Stimulated activated CD8-positive, alpha-beta memory T cell treated with anti-CD3 and anti-CD28 coated beads, Interleukin-7, amount 100 ng/mL, for 4 hours (primary cell): ENCODE data around the gene C11orf98.
"Not testable (repeated sequence)": the region's sequence is repeated elsewhere in the genome, so short reads cannot be mapped to it uniquely, and the experiment has no call there.

ENCODE experiments used
- DNase-seq, 2 donors: peaks; one replicate each; pipeline ENCODE4 v3.0.0-alpha.2; 2020; ENCODE audit warnings: low read depth in 2 of 2

Gene C11orf98

GRCh38 chr11:62665075-62665598, at the start of gene C11orf98, which contains the start of gene CSKMT:
C11orf98 (minus strand) TSS chr11:62665210; CDS start chr11:62665169, 41 bp downstream.
CSKMT (plus strand) TSS chr11:62665312; CDS start chr11:62665880, 568 bp downstream.
- DNase-seq: peak; percentile 92 to 93

GRCh38 chr11:62713343-62713742, 48.3 kb upstream of the C11orf98 start:
- no peak for DNase-seq

- no peak for DNase-seq
These were observed 47.9 kb upstream of the C11orf98 start for GRCh38 chr11:62712861-62713260.

DNA sequence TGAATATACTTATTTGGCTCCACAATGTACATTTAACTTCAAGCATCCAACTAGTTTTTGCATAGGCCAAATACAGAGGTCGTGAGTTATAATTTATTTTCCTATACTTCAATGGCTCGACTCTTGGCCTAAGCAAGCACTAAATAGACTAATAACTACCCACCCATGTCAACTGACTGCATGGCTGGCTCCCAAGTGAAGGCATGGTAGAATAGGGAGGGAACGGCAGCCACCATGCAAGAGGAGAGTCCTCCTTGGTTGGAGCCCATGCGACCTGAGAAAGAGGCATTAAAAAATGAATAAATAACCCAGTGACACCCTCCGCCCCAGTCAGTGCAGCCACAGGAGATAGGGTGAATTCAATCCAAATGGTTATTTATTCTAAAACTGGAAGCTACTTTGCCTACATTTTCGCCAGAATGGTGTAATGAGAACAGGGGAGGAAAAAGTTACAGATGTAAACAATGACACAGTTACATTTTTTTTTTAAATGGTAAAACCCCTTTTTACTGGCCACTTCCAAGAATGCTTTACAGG, 47.3 kb upstream of the C11orf98 start:
- no peak for DNase-seq

DNA sequence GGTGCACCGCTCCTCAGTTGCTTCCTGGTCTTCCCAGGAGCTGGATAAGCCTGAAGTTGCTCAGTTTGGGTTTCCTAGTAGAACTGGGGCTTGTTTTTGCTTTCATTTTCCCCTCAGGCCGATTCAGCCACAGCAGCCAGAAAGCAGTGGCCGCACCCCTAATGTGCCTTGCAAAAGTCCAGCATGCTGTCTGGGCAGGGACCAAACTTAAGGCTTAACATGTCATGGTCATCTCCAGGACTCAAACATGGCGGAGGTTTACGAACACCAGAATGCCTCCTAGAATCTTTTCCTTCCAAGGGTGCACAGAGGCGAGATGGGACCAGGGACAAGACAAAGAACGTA, 45.0 kb upstream of the C11orf98 start:
- peak; percentile 7 to 10 for DNase-seq

GRCh38 chr11:62709247-62710000, 44.4 kb upstream of the C11orf98 start:
- DNase-seq: peak; percentile 94 to 97

DNA sequence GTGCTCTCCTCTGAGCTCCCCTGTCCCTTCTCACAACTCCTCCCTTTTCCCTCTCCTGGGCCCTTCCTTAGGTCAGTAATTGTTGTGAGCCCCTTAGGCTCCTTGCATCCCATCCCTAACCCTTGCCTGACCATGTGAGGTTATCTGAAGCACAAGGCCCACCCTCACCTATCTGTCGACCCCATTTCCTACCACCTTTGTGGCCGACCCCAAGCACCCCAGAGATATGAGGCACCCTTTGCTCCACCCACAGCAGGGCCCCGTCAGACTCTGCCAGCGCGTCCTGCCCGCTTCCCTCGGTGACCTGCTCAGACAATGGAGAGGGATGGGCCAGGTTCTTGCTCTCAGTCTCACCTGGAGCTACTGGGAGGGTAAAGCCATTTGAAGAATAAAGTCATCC, 43.8 kb upstream of the C11orf98 start:
- DNase-seq: peak; percentile 14 to 30

DNA sequence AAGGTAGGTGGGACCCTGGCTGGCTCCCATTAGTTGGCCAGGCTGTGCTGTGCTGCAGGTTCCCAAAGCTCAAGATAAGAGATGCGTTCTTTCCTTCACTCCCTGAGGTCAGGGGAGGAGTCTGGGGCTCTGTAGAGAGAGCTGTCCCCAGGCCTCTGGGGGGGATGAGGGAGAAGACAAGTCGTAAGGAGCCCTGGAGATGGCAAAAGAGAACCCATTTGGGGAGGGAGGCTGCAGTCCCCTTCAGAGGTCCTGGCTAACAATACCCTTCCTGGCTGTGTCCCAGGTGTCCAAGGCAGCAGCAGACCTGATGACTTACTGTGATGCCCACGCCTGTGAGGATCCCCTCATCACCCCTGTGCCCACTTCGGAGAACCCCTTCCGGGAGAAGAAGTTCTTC, 43.4 kb upstream of the C11orf98 start:
- no peak for DNase-seq

GRCh38 chr11:62707277-62707861, 42.4 kb upstream of the C11orf98 start, which contains the start of the genes BSCL2 and GNG3:
BSCL2 (minus strand) TSS chr11:62707424; CDS start chr11:62707195, 229 bp downstream.
GNG3 (plus strand) TSS chr11:62707676; CDS start chr11:62708296, 620 bp downstream.
- DNase-seq: no peak

DNA sequence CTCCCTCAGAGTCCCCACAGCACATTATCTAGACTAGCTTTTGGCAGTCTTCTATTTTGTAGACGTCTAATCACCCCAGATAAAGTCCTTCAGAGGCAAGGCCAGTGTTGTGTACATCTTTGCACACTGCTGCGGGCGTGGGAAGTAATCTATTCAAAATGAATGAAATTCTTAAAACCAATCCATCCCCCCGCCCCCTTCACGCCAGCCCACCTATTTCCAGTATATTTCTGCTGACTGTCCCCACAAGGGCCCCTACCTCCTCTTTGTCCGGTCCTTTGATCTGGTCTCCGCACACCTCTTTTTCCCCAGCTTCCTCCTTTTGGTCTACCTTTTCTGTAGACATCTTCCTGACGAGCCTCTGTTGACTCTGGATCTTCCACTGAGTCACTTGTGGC, 41.8 kb upstream of the C11orf98 start:
- DNase-seq: no peak

DNA sequence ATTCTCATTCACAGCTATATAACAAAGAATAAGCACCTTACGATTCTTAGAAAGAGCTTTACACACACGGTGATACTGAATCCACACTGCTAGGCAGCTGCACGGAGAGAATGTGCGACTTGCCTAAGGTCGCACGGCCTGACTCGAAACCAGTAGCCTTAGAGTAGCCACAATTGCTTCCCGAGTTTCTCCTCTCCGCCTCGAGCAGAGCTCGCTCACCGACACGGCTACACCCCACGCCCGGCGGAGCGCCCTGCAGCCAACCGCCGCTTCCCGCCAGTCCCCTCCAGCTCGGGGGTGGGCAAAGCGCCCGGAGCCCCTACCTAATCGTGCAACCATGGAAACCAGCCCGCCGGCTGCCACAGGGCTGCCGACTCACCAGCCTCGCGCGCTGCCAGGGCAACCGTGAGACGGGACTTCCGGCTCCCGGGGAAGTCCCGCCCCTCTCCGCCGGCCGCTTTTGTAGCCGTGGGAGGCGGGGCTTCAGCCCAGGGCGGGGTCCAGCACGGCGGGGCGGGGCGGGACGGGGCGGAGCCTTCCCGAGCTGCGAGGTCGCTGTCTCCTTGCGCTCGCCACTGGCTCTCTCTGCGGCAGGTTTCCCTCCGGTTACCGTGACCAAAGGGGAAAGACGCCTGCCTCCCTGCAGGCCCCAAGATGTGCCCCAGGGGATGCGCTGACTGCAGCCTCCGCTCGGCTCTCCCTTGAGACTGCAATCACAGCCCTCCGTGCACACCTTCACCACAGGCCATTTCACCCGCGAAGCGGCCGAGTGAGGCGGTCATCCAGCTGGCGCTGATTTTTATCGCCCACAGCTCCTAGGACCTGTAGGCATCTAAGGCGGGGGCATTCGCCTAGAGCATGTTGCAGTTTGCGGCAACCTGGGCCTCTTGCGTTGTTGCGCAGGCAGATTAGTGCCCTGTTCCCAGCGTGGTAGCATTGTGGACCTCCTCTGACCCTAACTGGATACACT, 41.2 kb upstream of the C11orf98 start:
- DNase-seq: peak; percentile 84 to 93

GRCh38 chr11:62705413-62705812, 40.4 kb upstream of the C11orf98 start:
- no peak for DNase-seq

DNA sequence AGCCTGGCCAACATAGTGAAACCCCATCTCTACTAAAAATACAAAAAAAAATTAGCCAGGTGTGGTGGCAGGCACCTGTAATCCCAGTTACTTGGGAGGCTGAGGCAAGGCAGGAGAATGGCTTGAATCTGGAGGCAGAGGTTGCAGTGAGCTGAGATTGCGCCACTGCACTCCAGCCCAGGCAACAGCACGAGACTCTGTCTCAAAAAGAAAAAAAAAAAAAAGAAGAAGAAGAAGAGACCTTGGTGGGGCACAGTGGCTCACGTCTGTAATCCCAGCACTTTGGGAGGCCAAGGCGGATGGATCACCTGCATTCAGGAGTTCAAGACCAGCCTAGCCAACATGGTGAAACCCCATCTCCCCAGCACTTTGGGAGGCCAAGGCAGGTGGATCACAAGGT, 38.9 kb upstream of the C11orf98 start:
- not testable (repeated sequence) for DNase-seq

DNA sequence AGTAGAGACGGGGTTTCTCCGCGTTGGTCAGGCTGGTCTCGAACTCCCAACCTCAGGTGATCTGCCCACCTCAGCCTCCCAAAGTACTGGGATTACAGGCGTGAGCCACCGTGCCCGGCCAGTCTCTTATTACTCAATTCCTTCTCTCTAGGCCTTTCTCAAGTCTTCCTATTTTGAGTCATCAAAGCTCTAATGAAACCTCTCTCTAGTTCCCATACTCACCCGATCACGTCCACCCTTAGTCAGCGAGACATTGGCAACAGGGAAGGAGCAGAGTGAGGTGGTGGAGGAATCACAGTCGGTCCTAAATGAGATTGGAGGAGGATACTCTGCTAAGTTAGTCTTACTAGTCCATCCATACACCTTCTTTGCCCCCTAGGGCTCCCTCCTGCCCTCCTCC, 37.2 kb upstream of the C11orf98 start:
- no peak for DNase-seq

- peak; percentile 66 to 71 for DNase-seq
These were observed 29.6 kb upstream of the C11orf98 start for GRCh38 chr11:62694455-62695167.

GRCh38 chr11:62693624-62694023, 28.6 kb upstream of the C11orf98 start:
- DNase-seq: not testable (repeated sequence)

DNA sequence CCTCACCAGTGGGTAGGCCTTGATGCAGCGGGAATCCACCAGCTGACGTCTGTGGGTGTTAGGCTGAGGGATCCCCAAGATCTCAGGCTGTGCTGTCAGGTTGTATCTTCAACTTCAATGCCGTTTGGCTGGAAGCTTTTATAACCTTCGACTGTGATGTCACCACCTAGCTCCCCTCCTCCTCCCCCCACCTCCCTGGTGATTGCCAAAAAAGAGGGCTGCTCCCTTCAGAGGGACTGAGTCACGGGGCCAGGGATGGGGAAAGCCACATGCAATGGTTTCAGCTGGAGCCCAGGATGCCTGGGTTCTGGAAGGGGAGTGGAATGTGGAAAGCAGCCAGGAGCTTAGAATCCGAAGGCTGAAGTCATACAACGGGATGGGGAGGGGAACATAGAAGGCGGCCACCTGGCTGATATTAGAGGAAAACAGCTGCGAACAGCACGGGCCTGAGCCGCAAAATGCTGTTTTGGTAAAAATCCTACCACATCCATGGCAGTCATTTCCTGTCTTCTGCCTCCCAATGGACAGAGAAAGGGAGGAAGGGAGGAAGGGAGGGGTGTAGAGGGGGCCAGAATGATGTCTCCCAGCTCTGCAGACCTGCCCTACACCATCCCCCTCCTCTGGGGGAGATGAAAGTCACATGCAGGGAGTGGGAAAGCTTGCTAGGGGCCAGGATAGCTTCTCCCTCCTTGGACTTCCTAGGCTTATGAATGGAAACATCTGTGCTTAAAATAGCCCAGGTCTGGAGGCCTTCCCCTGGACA, 24.6 kb upstream of the C11orf98 start, which contains the start of gene LRRN4CL:
Gene LRRN4CL (minus strand): TSS at position 110 of the 763 bp plus-strand sequence. CDS start 1,022 bp downstream, outside the sequence.
- DNase-seq: no peak

DNA sequence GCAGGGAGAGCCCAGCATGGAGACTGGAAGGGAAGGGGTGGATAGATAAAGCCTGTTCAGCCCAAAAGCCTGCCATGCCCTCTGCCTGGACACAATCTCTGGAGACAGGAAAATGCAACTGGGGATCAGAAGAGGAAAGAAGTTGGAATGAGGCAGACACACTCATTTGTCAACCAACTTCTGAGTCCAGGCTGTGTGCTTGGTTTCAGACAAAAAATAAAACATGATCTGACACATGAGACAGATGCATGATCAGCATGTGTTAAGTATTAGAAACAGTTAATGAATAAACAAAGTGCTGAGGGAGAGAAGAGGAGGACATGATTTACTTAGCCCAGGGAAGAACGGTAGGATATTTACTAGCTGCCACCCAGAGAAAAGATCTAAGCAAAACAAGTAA, 23.5 kb upstream of the C11orf98 start:
- no peak for DNase-seq

DNA sequence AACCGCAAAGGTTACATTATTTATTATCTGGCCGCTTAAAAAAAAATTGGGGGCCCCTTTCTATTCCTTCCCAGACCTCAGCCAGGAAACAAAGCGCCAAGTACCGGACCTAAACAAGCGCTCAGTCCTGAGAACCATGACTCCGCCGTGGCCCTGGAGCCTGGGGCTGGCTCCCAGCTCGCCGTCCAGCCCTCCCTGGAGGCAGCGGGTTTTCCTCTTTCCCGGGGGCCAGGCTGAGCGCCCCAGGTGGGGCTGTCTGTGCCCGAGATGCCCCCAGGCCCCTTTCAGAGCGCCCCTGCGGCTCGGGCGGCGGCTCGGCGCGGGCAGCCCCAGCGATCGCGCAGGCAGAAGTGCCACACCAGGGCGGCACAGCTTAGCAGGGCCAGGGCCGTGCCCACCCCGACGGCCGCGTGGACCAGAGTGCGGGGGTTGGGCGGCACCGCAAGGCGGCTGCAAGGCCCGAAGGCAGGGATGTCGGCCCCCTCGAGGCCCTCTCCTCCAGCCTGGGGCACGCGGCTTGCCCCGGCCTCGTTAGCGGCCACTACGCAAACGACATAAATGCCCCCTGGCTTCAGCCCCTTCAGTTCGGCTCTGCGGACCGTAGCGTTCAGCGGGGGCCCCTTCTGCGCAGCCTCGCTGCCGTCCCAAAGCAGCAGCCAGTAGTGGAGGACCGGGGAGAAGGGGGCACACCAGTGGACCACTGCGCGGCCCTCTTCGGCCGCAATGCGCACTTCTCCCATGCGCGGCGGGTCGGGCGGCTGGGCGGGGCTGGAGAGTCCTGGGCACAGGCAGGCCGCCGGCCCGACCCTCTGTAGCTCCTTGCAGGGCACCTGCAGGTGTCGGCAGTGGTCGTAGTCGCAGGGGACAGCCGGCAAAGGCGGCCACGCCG, 22.7 kb upstream of the C11orf98 start:
- DNase-seq: no peak
